22Rv1 (cell line): ENCODE data around the gene ADAMTS2.

ENCODE experiments used
- H3K27ac ChIP-seq: fragments of 450-650 bp; 2 replicates; pipeline ENCODE4 v1.5.1; 2017
- ZFX ChIP-seq: fragments of 450-650 bp; IDR thresholded peaks from 2 replicates; pipeline ENCODE4 v1.6.1; 2017; ENCODE audit warnings: antibody characterized with exemption, borderline replicate concordance
- TF ChIP-seq, protein P1 (sequence below): fragments of 450-650 bp; IDR thresholded peaks from 2 replicates; pipeline ENCODE4 v1.5.1; 2017; ENCODE audit warnings: mild to moderate bottlenecking

Gene ADAMTS2

DNA sequence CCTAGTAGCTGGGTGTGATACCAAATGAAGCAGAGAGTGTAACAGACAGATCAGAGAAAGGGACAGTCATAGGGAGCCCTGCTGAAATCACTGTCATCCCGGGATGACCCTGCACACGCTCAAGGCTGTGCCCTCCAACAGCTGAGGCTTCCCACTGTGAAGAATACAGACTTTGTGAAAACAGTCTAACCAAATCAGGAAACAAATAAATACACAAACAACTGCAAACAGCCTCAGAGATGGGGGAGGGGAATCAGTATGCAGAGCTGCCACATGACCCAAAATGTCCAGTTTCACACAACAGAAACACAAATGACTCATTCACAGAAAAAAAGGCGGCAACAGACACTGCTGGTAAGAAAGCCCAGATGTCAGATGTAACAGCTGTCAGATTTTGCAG is 101.9 kb downstream of the ADAMTS2 start:
- no peak for TF ChIP-seq ZFX
- TF ChIP-seq, protein P1, sequence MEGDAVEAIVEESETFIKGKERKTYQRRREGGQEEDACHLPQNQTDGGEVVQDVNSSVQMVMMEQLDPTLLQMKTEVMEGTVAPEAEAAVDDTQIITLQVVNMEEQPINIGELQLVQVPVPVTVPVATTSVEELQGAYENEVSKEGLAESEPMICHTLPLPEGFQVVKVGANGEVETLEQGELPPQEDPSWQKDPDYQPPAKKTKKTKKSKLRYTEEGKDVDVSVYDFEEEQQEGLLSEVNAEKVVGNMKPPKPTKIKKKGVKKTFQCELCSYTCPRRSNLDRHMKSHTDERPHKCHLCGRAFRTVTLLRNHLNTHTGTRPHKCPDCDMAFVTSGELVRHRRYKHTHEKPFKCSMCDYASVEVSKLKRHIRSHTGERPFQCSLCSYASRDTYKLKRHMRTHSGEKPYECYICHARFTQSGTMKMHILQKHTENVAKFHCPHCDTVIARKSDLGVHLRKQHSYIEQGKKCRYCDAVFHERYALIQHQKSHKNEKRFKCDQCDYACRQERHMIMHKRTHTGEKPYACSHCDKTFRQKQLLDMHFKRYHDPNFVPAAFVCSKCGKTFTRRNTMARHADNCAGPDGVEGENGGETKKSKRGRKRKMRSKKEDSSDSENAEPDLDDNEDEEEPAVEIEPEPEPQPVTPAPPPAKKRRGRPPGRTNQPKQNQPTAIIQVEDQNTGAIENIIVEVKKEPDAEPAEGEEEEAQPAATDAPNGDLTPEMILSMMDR: no peak
- H3K27ac ChIP-seq: no peak overlapping the region

DNA sequence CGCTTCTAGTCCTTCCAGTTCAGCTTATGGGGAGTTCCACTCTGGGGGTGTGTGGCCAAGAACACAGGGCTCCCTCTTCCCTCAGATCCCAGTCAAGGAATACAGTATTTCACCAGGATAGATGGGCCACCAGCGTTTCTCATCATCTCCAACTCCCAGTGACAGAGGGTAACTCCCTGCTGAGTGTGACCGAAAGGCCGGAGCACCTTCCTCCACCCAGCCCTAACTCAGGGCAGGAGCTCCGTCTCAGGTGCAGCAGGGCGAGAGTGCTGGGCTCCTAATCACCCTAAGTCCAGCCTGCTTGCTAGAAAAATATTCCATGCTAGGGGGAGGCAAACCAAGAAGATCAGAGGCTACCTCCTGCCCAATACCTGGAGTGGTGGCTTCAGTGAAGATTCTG is 102.6 kb downstream of the ADAMTS2 start:
- TF ChIP-seq ZFX: no peak
- TF ChIP-seq, protein P1: no peak
- H3K27ac ChIP-seq: no peak overlapping the region

DNA sequence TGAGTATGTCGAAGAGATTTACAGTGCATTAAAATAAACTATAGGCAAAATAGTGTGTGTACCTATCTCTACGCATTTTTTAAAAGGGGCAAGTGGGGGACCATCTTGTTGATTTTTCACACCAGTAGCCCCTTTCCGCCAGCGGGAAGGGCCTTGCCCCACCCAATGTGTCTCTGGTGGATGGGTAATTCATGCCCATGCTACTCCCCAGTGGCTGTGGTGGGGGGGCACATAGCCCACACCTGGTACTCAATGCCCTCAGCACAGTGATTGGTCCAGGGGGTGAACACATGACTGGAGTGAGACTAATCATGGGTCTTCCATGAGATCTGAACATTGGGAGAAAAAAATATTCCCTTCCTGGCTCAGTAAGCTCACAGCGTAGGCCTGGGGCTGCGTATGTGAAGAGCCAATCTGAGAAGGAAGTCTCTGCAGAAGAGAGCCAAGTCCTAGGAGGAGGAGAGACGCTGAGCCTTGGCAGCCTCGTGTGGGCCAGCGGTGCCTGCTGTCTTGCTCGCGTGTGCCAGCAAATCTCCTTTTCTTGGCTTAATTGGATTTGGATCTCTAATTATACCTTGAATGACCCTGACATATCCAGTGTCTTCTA is 103.4 kb downstream of the ADAMTS2 start:
- TF ChIP-seq ZFX: no peak
- TF ChIP-seq, protein P1: no peak
- H3K27ac ChIP-seq: no peak overlapping the region

DNA sequence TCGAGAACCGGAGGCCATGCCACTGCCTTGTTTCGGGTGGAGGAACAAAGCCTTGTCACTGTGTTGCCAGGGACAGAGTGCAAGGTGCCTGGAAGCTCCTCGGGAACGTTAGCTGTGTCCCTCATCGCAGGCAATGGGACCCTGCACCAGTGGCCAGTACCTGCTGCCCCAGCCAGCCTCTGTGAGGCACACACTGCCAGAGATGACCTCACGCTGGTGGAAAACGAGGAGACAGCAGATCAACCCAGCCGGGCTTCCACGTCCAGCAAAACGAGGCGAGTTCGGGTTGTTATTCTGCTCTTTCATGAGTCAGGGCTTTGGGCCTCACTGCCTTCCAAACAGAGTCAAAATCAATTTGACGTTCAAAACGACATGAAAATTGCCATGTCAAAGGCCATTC is 104.1 kb downstream of the ADAMTS2 start:
- TF ChIP-seq ZFX: no peak
- TF ChIP-seq, protein P1: no peak
- H3K27ac ChIP-seq: no peak overlapping the region

DNA sequence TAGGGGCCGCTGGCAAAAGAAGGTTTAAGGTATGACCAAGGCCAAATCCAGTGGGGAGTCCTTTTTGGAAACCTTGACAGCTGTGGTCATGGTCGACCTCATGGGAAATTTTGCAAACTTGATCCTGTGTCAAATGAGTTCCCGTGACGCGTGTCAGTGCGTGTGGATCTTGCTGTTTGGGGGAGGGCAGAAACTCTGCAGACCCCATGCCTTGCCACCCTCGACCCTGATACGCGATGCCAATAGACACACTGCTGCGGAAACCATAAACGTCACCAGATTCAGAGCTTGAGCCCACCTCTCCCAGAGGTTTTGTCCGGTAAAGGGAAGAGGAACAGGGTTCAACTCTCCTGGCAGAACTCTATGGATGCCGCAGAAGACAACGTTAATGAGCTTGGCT is 104.7 kb downstream of the ADAMTS2 start:
- H3K27ac ChIP-seq: no peak overlapping the region
- TF ChIP-seq, protein P1: no peak
- TF ChIP-seq ZFX: no peak

DNA sequence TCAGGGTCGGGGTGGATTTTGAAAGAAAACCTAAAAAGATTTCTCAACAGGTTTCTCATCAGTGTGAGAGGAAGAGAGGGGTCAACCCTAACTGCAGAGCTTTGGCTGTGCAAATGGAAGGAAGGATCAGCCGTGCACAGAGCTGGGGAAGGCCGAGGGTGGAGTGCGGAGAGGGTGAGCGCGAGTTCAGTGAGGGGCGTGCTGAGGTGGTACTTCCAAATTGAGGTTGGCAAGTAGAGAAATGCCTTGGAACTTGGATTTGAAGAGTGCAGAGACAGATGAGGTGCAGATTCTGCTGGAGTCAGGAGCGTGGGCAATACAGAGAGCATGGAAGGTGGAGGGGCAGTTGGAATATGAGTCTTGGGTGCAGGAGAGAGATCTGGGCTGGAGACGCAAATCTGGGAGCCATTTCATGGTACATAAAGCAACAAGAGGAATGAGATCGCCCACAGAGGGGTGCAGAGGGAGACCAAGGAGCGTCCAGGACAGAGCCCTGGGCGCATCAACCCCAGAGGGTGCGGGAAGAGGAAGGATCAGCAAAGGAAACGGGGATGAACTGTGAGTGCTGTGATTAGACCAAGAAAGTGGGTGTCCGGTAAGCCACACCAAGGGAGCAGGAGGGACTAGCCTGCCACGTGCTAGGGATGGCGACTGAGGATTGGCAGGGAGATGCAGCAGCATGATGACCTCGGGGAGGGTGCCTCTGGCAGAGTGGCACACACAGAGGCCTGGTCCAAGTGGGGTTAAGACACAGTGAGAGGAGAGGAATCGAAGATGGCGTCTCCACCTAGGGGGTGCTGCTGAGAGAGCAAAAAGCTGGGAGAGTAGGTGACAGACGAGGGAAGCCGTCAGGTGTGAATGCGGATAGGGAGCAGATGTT is 105.8 kb downstream of the ADAMTS2 start:
- H3K27ac ChIP-seq: no peak overlapping the region
- TF ChIP-seq, protein P1: no peak
- no peak for TF ChIP-seq ZFX

DNA sequence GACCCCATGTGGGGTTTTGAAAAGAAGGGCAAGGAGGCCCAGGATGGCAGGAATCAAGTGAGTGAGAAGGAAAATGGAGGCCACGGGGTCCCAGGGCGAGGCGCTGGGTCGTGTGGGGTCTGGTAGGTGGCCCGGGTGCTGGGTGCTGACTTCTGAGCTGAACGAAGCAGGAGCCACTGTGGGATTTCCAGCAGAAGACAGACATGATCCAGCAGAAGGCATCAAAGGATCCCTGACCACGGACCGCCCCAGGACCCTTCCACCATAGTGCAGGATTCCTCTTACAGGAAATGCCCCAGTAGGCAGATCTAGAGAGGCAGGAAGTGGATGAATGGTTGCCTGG is 106.7 kb downstream of the ADAMTS2 start:
- no peak overlapping the region for H3K27ac ChIP-seq
- TF ChIP-seq, protein P1: no peak
- no peak for TF ChIP-seq ZFX
